Putamen (tissue), 1 donor: ENCODE results near the gene MPL.
"Not testable (repeated sequence)": the region's sequence is repeated elsewhere in the genome, so short reads cannot be mapped to it uniquely, and the experiment has no call there.

ENCODE experiments used
- DNase-seq: peaks from one replicate; pipeline ENCODE4 v3.0.0-alpha.2; 2016; ENCODE audit warnings: low spot score

MPL gene

DNA sequence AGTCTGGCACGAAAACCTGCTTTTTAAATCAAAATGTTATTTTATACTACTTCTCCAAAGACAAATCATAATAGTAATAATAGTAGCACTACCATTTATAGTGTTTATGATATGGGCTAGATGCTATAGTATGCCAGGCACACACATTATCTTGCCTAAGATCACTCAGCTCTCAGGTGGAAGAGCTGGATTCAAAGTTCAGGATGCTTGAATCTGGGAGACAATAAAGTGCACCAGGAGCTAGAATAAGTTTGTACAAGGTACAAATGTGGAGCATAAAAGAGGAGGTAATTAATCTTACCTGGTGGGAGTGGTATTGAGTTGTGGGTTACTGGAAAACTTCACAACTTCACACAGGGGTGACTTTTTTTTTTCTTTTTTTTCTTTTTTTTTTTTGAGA is 40.2 kb downstream of the MPL start:
- DNase-seq: no peak

DNA sequence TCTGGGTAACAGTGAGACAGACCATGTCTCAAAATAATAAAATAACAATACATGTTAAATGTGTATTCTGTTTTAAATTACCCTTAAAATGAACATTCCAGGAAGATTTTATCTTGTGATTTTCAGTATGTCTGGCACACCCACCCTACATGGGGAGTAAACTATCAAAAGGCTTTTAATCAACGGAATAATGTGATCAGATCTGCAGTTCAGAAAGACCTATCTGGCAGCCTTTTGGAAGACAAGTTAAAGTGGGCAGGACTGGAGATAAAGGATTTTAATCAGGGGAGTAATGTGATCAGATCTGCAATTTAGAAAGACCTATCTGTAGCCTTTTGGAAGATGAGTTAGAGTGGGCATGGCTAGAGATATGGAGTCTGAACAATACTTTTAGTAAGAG is 41.9 kb downstream of the MPL start:
- DNase-seq: no peak

DNA sequence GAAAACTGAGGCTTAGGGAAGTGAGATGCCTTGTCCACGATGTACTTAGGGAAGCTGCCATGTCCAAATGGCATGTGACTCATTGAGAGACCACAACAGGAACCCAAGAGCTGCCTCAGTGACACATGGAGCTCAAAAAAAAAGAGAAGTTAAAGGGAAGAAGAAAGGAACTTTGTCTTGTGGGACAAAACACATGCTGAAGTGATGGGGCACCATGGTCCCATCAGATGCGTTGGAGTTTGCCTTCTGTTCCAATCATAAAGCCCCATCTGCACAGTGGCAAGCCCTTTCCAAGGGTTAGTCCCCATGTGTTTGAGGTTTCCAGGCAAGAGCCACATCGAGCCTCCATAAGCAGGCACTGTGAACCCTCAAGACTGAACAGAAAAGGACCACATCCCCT is 44.0 kb downstream of the MPL start:
- DNase-seq: no peak

DNA sequence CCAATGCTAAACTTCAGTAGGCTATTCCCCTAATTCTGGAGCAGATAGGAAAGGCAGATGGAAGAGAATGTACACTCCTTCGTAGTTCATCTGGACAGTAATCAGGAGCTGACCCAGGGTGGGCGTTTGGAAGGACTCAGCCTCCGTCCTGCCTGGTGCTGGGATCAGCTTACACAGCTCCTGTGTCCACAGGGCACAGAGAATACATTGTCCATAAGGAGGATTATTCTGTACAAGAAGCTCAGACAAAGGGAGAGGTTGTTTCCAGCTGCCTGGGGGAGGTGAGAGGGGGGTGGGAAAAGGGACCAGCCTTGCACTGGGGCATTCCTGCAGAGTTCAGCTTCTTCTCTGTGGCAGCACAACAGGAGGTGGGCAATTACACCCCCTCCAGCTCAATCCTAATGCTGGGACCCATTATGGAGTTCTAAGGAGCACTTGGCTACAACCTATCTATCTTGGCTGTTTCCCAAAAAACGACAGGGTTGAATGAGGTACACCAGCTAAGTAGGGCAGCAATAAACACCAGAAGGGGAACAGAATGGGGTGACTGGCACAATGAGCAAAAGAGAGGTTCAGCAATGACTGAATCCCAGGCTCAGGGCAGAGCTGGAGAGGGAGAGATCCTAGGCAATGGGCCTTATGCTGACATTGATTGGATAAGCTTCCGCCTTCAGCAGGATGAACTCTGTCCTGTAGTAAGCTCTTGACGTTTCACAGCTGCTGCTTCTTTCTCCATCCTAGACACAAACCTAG is 44.6 kb downstream of the MPL start:
- DNase-seq: peak; percentile 93

DNA sequence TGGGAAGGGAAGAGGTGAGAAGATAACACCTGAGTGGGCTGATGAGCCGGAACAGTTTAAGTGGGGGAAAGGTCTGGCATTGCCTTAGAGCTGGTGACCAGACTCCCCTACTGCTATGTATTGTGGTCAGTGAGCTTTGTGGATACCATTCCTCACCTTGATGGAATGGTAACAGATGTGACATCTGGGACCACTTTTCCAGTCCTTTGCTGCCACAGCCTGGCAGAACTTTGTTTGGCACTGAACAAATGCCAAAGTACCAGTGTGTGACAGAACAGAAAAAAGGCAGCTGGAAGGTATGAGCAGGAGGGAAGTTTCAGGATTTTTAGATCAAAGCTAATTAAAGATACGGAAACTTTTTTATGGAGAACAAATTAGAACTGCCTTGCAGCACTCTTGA is 45.8 kb downstream of the MPL start:
- peak; percentile 60 for DNase-seq

DNA sequence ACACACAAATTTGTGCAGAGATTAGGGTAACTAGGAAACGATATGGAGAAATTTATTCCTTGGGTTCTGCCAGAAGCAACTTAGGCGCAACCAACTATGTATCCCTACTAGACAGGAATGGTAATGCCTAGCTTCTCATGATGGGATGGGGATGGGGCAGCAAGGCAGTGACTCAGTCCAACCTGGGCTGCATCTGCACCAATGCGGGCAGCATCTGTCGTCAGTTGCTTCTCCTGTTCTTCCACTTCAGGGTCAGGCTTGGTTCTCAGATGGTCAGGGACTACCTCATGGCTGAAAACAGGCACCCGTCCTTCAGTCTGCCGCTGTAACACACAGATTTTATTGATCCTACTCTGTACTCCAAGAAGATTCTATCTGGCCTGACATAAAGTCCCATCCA is 49.1 kb downstream of the MPL start:
- DNase-seq: no peak

DNA sequence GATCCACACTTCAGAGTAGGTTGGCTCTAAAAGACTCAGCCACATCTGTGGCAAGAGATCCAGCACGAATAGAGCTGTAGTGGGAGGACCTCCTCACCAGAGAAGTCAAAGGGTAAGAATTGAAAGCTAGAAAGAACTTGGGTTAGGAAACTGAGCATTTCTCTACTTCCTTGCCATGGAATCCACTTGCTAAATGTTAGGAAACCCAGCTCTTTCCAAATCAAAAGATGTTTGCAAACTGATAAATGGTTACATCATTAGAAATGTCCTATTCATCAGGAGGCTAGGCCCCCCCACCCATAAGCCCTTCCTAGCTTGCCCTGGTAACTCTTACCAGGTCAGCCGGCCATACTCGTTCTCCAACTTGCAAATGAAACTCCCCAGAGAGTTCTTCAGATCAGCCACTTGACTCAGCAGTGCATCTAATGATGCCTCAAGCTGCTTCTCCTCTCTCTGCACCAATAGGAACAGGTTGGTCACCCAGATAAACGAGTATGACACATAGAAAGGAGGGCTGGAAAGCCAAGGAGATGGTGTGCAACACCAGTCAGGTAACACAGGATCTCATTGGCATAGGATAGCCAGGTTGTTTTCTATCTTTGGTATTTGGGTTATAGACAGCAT is 50.5 kb downstream of the MPL start:
- no peak for DNase-seq

DNA sequence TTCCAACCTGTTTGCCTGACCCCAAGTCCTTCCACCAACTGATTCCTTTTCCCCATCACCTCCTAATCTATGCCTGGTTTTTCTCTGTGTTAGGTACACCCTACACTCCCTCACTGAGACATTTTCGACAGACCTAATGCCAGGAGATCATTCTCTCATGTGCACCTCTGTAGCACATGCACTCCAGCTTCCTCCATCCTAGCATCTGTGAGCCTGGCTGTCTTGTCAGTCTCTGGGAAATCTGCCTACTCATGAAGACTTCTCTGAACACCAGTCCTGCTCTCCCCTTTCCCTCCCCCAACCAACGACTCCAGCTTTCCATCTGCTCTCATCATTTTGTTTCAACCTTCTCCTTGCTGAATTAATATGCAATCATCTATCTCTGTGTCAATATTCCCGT is 51.0 kb downstream of the MPL start:
- DNase-seq: no peak

DNA sequence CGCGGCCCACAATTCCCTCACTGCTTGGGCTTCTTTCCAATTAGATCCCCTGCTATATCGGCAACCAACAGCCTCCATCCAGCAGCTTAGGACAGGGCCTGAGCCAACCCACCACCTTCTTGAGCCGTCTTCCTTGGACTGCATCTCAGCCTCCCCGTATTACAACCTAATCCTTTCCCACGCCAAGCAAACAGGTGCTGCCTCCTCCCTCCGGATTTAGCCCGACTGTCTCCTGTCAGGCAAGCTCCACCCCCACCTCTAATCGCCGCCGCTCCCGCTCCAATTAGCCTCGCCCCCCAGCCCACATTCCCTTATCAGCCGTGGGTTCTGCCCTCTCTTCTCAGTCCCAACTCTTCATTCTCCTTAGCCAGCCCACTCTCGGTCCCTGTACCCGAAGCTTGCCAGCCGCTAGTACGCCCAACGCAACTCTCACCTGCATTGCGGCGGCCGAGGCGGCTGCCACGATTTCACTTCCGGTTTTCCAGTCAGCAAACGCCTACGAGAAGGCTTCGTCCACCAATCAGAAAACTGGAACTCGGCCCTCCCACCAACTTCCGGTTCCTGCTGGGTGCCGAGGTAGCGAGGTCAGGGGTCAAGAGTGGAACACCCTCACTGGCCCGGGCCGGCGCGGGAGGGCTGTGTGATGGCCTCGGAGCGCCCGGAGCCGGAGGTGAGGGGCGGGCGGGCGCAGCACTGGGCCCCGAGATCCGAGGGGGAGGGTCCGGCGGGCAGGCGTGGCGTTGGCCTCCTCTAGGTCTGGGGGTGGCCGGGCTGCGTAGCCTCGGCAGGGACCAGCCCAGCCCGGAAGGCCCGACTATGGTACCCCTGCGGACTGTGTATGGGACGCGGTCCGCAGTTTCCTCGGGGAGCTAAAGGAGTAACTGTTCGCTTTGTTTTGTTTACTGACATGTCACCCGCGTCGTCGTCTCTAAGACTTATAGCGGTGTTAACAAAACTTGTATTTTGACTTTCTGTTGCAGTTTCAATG is 52.0 kb downstream of the MPL start, which contains the start of the genes MED8 and SZT2:
Gene MED8 (minus strand): TSS at position 475 of the 988 bp plus-strand sequence. CDS start 36 bp downstream, at position 439.
Gene SZT2 (plus strand): TSS at position 574 of the 988 bp plus-strand sequence. CDS start 70 bp downstream, at position 644.
- peak; percentile 95 for DNase-seq

DNA sequence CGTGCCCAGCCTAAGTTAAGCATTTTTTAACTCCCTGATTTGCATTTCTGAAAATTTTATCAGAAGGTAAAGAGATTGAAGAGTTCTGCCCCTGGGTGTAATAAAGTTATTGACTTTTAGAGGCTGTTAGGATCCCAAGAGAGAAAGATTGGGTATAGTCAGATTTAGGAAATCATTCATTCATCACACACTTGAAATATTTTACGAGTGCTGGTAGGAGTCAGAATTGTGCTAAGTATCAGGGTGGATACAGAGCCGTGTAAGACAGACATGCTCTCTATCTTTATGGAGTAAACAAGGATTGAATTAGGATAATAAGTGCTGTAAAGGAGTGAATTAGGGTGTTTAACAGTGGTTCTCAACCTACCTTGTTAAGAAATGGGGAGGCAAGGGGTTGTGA is 55.1 kb downstream of the MPL start:
- no peak for DNase-seq

DNA sequence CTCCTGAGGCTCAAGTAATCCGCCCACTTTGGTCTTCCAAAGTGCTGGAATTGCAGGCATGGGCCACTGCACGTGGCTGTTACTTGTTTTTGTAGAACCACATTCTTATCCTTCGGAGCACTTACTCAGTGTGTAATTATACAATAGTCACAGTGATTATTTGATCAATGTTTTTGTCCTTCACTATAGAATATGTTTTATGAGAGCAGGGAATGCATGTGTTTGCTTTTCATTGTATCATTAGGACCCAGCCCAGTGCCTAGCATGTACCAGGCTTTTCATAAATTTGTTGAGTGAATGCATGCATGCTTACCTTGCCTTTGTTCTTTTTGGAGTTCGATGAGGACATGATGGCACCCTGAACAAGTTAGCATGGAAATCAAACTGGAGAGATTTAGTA is 57.9 kb downstream of the MPL start:
- DNase-seq: no peak

DNA sequence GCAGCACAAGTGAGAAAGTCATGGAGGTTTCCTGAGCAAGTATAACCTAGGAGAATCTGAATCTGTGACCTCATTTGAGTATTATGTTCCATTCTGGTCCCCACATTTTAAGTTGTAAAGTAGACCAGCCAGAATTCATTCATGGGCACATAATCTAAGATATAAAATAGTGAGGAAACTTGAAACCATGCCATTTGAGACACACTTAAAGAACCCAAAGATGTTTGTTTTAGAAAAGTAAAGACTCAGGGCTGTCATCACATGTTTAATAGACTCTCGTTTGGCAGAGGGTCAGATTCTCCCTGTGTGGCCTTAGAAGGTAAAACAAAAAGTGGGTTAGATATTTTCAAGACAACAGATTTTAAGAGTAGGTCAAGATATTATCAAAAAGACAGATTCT is 58.4 kb downstream of the MPL start:
- no peak for DNase-seq

DNA sequence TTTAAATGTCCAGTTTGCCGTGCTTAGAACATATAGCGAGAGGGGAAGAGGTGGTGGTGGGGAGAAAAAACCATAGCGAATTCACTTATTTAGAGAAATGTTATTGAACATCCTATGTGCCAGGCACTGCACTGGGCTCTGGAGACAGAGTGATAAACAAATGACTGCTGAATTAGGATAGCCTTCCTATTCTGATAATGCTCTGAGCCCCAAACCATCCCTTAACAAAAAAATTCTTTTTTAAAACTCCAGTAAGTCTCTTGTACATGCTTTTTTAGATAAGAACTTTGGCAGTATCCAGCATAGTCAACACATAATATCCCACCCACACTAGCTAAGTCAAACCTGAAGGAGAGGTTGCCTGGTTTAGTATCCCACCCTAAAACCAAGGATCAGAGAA is 60.6 kb downstream of the MPL start:
- DNase-seq: no peak

DNA sequence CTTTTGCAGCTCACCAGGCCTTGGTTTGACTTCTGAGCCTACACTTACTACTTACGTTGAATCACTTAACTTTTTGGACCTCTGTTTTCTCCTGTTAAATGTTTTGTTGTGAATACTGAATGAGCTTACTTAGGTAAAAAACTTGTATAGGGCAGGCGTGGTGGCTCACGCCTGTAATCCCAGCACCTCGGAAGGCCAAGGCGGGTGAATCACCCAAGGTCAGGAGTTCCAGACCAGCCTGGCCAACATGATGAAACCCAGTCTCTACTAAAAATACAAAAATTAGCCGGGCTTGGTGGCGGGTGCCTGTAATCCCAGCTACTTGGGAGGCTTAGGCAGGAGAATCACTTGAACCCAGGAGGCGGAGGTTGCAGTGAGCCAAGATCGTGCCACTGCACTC is 62.8 kb downstream of the MPL start:
- not testable (repeated sequence) for DNase-seq

DNA sequence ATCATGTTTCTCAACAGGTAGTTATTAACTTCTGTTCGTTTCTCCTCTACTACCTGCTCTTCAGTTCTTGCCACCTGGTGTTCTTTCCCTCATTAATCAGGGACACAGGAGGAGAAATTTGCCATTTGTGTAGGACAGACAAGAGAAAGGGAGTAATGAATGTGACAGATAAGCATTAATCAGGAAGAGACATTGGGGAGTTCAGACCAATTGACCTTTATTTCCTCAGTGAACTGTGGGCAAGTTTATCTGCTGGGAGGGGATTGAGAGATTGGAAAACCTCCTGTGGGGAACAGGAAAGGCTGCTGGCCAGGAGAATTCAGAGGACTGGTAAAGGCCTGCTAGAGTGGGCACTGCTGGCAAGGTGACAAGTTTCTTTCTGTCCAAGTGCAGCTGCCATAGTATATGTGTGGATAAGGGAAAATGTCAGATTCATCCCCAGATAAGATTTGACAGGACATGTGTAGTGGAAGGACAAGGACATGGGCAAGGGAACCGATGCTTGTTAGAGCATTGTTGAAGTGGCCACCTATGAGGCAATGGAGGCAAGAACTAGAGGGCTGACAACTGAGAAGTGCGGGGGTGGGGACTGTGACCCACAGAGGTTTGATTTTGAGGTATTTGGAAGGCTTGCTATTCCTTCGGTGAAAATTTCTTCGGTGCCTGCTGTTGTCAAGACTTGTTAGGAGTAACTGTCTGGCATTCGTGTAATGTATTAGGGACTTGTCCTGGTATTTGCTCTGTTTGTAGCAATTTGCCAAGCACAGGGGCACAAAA is 64.7 kb downstream of the MPL start:
- DNase-seq: no peak
